Measurements from ENCODE around the gene CHN1.

Gene CHN1

DNA sequence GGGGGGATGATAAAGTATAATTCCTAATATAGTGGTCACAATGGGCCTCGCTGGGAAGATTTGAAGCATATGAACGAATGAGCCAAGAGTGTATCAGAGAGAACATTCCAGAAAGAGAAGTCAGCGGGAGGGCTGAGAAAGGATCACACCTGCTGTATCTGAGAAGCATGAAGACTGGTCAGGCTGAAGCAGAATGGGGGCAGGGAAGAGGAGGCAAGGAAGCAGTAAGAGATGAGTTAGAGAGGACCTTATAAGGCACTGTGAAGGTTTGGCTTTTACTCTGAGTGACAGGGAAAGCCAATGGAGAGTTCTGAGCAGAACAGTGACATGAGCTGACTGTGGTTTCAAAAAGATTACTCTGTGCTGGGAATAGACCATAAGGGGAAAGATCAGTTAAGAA lies 73.5 kb downstream of the CHN1 start:
- DNase-seq (no peak), ATAC-seq (no peak)
- Mint-ChIP-seq H3K27me3 (no peaks in the 10 kb centered on the region), H3K9me3 (no peaks in the 10 kb centered on the region), H3K4me3 (no peak overlapping the region), H3K27ac (no peak overlapping the region), H3K4me1 (no peaks in the 10 kb centered on the region)

DNA sequence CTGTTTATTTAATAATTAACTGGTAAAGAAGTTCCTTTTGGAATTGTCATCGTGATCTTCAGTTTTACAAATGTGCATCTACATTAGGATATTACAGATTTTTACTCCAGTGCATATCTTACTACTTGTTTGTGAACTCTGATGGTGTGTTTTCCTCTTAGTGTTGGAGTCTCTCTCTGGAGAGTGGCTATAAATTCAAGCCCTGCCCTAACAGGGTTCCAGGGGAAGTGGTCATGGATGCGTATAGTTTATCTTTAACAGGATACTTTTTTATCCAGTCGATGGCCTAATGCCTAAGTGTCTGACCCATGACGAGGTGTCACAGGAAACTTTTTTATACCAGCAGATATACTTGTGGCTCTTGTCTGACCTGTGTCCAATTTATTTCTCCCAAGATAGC lies 75.4 kb downstream of the CHN1 start:
- DNase-seq: no peak
- Mint-ChIP-seq H3K27me3 (no peaks in the 10 kb centered on the region), H3K4me3 (no peak overlapping the region), H3K4me1 (no peaks in the 10 kb centered on the region), H3K27ac (no peak overlapping the region), H3K9me3 (no peaks in the 10 kb centered on the region)
- ATAC-seq: no peak

DNA sequence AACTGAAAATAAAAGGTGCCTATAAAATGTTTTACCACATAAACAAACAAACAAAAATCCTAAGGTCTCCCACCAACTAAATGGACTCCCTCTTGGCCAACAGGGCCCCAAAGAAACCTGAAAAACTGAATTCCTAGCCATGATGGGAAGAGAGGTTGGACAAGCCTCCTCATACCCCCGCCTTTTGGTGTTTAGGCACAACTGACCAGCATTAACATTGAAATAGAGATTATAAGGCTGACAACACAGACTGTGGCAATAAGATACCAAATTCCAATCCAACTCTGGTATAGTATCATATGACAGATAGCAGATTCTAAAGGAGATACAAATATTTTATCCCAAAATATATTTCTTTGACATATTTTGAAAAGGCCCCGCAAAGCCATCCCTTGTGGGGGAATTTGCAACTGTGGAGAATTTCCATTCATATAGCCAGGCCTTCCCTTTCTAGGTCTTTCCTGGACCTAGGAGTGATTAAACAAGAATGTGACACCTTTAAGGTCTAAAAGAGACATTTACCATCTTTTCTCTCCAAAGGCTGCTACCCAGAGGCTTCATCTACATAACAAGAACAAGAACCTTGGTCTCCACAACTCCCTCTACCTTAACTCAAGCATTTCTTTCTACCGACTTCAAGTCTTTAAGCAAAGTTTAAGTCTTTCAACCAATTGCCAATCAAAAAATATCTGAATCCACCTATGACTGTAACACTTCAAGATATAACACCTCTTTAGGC lies 80.0 kb downstream of the CHN1 start:
- Mint-ChIP-seq H3K27me3 (no peaks in the 10 kb centered on the region), H3K9me3 (peaks cover 0 to 8% of the 10 kb centered on the region in 2 donors), H3K27ac (no peak overlapping the region), H3K4me1 (no peaks in the 10 kb centered on the region), H3K4me3 (no peak overlapping the region)
- DNase-seq (no peak), ATAC-seq (no peak)

DNA sequence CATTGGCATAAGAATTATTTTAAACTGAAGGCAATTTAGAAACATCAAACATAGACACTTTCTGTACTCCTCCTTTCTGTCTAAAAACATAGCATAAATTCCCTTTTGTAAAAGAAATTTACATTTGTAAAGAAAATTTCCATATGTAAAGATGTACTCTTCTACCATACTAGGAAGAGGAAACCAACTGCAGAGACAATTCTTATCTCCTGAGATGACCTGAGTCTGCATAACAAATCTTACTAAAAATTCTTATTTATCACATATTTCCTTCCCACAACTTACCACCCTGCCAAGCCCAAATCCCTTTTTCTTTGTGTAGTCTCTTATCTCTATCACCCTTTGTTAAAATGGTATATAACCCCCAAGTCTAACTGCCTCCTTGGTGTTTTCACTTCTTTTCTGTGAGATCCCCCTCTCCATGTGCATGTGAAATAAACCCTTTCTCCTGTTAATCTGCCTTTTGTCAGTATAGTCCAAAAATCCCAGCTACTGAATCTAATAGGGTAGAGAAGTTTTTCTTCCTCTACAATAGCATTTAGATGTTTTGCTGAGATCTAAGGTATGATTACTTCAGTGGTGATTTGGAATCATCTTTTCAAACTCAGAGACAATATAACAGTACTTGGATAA lies 81.0 kb downstream of the CHN1 start:
- ATAC-seq (no peak), DNase-seq (no peak)
- Mint-ChIP-seq H3K27ac (no peak overlapping the region), H3K4me1 (no peaks in the 10 kb centered on the region), H3K27me3 (no peaks in the 10 kb centered on the region), H3K9me3 (peaks cover 0 to 8% of the 10 kb centered on the region in 2 donors), H3K4me3 (no peak overlapping the region)

DNA sequence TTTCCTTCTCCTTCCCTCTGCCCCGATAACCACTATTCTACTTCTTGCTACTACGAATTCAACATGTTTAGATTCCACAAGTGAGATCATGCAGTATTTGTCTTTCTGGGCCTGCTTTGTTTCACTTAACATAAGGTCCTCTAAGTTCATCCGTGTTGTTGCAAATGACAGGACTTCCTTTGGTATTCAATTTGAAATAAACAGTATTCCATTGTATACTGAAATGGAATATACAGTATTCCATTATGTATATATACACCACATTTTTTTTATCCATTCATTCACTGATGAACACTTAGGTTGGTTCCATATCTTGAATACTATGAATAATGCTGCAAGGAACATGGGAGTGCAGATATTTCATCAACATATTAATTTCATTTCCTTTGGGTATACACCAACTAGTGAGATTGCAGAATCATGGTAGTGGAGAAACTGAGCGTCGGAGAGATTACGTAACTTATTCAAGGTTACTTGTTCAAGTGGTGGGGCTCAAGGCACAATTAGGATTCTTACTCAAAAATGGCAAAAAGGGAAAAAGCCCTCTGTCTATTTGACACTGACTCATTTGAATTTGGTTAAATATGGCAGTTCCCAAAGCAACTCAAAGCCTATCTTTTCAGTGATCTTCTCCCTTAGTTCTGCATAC lies 85.1 kb downstream of the CHN1 start:
- H3K27me3 Mint-ChIP-seq: no peaks in the 10 kb centered on the region
- no peak overlapping the region for H3K4me3 Mint-ChIP-seq
- H3K9me3 Mint-ChIP-seq: peaks cover 0 to 8% of the 10 kb centered on the region in 2 donors
- DNase-seq: no peak
- H3K4me1 Mint-ChIP-seq: no peaks in the 10 kb centered on the region
- no peak for ATAC-seq
- H3K27ac Mint-ChIP-seq: no peak overlapping the region

DNA sequence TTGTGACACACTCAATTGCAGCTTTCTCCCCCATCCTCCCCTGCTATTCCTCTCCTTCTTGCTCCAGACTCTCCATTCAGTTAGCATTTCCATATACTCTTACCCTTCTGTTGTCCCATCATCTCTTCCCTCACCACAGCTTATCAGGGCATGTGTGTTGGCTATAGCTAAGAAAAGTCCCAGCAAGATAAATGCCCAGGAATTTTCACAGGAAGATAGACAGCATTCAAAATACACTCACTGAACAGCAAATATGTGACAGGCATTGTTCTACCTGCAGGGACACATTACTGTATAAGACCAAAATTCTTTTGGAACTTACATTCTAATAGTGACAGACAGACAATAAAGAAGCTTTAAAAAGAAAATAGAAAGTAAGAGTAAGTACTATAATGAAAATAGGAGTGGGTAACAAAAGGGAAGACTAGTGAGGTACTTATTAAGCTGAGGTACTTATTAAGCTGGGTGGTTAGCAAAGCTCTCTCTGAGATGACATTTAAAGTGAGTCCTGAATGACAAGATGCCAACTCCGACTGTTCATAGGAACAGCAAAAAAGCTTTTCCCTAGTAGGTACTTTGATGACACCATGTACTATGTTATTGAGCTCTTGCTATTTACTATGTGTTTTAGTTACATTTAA lies 86.2 kb downstream of the CHN1 start:
- Mint-ChIP-seq H3K27ac (no peak overlapping the region), H3K9me3 (peaks cover 0 to 2% of the 10 kb centered on the region in 2 donors), H3K4me1 (no peaks in the 10 kb centered on the region), H3K27me3 (no peaks in the 10 kb centered on the region), H3K4me3 (no peak overlapping the region)
- DNase-seq (no peak), ATAC-seq (no peak)

DNA sequence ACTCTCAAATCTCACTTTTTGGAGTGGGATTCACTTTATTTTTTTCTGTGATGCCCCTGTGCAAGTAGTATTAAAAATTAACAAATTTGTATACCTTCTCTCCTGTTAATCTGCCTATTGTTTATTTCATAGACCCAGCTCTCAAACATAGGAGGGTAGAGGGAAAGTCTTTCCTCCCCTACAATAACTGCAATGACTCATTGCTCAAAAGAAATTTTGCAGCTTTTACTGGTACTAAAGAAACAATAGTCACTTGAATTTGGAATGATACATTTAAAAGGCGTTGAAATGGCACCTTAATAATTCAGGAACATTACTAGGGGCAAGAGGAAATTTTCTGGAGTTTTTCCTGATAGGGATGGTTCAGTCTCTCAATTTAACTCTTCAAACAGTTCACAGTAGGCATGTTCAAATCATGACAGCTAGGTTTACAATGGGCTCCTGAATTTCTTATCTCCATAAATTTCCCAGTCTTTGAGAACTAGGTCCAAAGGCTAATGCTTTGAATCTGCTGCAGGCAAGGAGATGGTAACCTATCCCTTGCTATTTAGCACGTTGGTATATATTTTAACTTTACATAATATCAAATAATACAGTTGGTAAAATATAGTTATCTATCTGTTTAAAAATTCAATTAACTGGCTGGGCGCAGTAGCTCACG lies 88.8 kb downstream of the CHN1 start:
- Mint-ChIP-seq H3K27ac (no peak overlapping the region), H3K4me3 (no peak overlapping the region), H3K9me3 (no peaks in the 10 kb centered on the region), H3K27me3 (peaks cover 4% of the 10 kb centered on the region), H3K4me1 (no peaks in the 10 kb centered on the region)
- DNase-seq (no peak), ATAC-seq (no peak)

DNA sequence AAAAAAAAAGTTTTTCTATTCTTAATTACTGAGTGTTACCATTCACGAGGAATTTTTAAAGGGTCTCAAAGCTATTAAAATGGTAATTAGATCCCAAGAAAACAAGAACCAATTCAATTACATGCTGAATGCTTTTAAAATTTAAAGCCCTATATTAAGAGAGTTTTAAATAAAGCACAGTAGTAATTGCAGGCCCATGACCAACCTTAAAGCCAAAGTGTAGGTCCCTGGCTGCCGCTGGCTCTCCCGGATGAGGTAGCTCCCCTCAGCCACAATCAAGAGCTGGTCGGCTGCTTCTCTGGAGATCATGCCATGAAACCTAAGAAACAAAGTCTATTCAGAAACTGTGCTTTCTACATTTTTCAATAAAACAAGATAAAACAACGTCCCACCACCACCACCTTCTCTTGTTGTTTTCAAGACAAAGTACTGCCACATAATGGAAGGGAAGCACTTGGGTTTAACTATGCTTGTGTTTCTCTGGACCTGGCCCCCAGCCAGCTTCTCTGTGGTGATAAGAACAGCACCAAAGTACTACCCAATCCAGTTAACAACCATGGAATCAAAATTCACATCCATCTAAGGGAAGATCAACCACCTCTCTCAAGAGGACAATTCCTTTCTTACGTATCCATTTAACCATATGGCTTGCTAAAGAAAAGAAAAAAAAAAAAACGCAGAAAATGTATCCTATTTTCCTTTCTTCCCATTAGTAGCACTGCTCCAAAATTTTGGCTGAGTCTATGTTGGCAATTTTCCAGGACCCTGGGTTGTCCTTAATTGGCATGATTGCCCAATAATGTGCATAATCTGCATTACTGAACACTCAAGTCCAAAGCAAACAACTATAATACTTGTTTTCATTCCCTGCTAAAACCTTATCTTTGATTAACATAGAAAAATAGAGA lies 90.1 kb downstream of the CHN1 start:
- no peak for ATAC-seq
- H3K4me3 Mint-ChIP-seq: no peak overlapping the region
- peaks cover 7% of the 10 kb centered on the region for H3K27me3 Mint-ChIP-seq
- no peaks in the 10 kb centered on the region for H3K9me3 Mint-ChIP-seq
- H3K27ac Mint-ChIP-seq: no peak overlapping the region
- no peaks in the 10 kb centered on the region for H3K4me1 Mint-ChIP-seq
- no peak for DNase-seq

DNA sequence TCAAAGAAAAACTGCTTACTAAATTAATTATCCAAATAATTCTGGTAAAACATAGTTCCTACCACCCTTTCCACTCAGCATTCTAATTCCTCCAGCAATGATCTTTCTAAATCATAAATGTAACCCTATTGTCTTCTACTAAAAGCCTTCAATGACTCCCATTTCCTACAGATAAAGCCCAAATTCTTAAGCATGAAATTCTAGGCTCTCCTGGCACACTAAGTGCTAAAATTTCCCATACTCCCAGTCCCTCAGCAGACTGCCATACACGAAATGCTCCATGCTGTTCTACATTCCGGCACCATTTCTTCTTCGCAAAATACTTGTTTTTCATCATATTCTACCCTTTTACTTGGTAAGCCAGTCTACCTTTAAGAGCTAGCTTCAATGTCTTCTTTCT lies 96.9 kb downstream of the CHN1 start:
- Mint-ChIP-seq H3K9me3 (no peaks in the 10 kb centered on the region), H3K4me3 (no peak overlapping the region), H3K27me3 (peaks cover 20% of the 10 kb centered on the region), H3K27ac (no peak overlapping the region), H3K4me1 (peaks cover under 1% of the 10 kb centered on the region)
- ATAC-seq (no peak), DNase-seq (no peak)

DNA sequence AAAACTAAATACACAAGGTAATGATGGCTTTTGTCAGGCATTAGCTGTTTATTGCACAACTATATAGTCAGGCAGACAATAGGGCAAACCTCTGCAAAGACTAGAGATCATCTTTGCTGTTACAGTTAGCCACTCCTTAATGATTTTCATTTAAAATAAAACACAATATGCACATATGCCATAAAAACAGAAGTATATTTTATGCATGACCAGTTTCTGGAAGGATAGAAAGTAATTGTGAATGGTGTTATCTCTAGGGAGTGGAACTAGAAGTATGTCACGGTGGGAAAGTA lies 102.0 kb downstream of the CHN1 start:
- peaks cover 2% of the 10 kb centered on the region for H3K27me3 Mint-ChIP-seq
- H3K9me3 Mint-ChIP-seq: no peaks in the 10 kb centered on the region
- DNase-seq: no peak
- ATAC-seq: no peak
- H3K4me1 Mint-ChIP-seq: peaks cover 21% of the 10 kb centered on the region
- H3K27ac Mint-ChIP-seq: no peak overlapping the region
- H3K4me3 Mint-ChIP-seq: no peak overlapping the region

DNA sequence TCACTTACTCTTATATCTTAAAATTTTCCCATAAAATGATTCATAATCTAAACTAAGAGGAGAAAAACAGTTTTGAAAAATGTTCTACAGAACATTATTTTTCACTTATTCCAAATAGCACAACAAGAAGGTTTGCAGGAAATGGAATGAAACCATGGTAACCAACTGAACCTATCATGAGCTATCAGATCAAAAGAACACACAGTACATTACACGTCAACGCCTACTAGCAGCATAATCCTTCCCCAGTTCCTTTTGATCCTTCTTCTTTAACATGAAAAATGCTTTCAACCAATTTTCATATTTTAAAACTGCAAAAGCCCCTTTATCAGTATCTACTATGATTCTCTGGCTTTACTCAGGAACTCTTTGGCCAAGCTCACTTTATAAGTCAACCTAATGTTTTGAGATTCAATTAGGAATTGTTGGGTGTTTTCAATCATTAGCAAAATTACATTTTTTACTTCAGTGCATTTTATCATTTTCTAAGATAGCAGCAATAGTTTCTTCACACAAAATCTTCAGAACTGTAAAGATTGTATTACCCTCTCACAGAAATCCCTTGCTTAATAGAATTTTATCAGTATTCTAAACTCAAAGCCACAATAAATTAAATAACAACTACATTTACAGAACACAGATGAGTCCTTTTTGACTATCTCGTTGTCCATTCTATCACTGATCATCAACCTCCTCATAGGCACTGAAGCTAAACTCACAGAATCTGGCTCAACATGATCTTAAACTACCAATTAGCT lies 102.5 kb downstream of the CHN1 start:
- Mint-ChIP-seq H3K9me3 (no peaks in the 10 kb centered on the region), H3K27ac (peak overlapping the region in 1 of 2 donors; percentile 52), H3K4me3 (peak overlapping the region in 1 of 2 donors; percentile 32), H3K27me3 (no peaks in the 10 kb centered on the region), H3K4me1 (peaks cover 21% of the 10 kb centered on the region)
- ATAC-seq (peak; percentile 66), DNase-seq (no peak)

DNA sequence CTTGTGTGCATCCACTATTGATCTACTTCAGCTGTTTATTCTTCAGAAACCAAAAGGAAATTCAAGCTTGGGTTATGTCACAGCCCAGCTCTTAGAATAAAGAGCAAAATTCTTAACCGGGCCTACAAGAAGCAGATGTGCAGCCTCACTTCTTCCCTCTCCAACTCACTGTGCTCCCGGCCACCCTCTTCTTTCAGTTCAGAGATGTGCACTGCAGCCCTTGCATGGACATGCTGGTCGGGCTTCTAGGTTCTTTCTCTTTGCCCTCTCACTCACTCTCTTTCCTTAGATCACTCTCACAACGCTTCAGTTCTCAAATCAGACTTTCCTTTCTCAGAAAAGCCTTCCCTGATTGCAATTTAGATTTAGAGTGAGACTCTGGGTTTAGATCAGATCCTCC lies 104.1 kb downstream of the CHN1 start:
- H3K27ac Mint-ChIP-seq: no peak overlapping the region
- H3K9me3 Mint-ChIP-seq: no peaks in the 10 kb centered on the region
- no peaks in the 10 kb centered on the region for H3K27me3 Mint-ChIP-seq
- DNase-seq (no peak), ATAC-seq (peak; percentile 71)
- peak overlapping the region; percentile 55 to 65 for H3K4me3 Mint-ChIP-seq
- H3K4me1 Mint-ChIP-seq: peaks cover 21% of the 10 kb centered on the region

DNA sequence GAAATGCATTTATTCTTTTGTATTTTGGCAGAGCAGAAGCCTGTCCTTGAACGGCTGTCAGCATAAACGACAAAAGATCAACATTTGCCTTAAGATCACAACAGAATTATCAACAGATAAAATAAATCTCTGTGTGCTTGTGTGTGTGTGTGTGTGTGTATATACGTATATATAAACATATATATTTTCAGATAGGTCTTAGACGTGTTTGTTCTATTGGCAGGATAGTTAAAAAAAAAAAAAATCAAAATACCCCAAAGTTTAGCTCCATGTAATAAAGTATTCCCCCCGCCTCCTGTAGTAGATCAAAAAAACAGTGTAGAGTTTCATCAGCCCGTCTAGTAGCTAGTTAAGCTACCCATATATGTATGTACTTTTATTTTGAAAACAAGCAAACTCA lies 107.9 kb downstream of the CHN1 start:
- Mint-ChIP-seq H3K27ac (peak overlapping the region in 1 of 2 donors; percentile 30), H3K4me1 (peaks cover 18% of the 10 kb centered on the region), H3K9me3 (peaks cover 0 to 4% of the 10 kb centered on the region in 2 donors), H3K27me3 (no peaks in the 10 kb centered on the region), H3K4me3 (no peak overlapping the region)
- ATAC-seq (no peak), DNase-seq (no peak)

DNA sequence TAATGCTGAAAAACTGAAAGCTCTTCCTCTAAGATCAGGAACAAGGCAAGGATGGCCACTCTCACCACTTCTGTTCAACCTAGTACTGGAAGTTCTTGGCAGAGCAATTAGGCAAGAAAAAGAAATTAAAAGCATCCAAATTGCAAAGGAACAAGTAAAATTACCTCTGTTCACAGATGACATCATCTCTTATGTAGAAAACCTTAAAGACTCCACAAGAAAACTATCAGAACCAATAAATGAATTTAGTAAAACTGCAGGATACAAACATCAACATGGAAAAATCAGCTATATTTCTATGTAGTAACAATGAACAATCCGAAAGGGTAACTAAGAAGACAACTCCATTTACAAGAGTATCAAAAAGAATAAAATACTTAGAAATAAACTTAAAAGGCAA lies 112.2 kb downstream of the CHN1 start:
- no peak for ATAC-seq
- DNase-seq: no peak
- Mint-ChIP-seq H3K9me3 (peaks cover 0 to 4% of the 10 kb centered on the region in 2 donors), H3K4me3 (no peak overlapping the region), H3K27ac (no peak overlapping the region), H3K27me3 (no peaks in the 10 kb centered on the region), H3K4me1 (peaks cover 16% of the 10 kb centered on the region)

All from stimulated activated naive CD8-positive, alpha-beta T cell treated with anti-CD3 and anti-CD28 coated beads, Interleukin-15, amount 100 ng/mL, for 72 hours (primary cell).